HG02798 (cell line): ENCODE results near the gene ABI2.

ENCODE experiments used
- ATAC-seq: cut with Tn5 transposase; IDR thresholded peaks from one replicate; pipeline ENCODE4 v1.9.1; 2021; ENCODE audit warnings: mild to moderate bottlenecking; ENCODE audit not compliant: unreplicated experiment, poor library complexity

Gene ABI2

DNA sequence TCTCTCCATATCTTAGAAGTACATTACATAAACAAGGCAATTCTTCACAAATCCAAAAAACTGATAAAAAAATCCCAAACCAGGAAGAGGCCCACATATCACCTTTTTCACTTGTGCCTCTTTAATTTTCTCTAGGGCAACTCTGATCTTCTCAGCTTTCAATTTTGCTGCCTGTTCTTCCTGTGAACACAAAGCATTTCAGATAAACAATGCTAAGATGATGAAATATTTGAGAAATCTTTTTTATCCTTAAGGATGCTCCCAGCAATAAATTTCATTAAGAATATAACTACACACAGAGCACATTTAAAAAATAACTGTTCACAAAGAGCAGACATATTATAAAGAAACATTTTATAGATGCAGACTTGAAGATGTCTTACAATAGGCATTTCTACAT lies 133.6 kb downstream of the ABI2 start:
- no peak for ATAC-seq

DNA sequence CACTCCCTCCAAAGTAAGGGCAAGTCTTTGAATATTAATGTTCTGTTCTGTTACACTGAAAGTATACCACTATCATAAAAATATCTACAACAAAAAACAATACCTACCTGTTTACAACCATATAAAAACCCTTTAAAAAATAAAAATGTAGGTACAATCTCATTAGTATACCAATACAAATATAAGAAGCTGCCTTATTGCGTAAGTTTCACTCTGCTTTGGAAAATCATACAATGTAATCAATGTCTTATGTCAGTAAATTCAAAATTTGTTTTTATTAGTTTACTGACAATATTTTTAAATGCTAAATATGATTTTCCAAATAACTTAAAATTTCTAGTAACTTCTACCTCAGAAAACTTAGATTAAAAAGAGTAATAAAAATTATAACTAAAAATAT lies 134.1 kb downstream of the ABI2 start:
- no peak for ATAC-seq

DNA sequence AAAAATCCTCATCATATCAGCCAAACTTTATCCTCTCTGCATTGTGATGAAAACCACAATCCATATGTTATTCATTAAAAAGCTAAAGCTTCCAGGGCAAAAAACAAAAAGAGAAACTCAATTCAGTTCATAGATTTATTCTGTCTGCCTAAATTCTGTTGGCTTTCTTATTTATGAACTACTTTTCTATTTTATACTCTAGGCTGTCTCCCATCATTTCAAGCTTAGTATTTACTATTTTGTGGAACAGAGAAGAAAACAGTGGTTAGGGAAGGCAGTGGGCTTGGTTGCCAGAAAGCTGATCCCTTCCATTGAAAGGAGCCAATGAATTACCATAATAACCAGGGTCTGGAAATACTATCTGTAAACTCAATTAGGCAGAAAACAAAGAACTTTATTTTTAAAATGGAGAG lies 135.1 kb downstream of the ABI2 start:
- no peak for ATAC-seq

DNA sequence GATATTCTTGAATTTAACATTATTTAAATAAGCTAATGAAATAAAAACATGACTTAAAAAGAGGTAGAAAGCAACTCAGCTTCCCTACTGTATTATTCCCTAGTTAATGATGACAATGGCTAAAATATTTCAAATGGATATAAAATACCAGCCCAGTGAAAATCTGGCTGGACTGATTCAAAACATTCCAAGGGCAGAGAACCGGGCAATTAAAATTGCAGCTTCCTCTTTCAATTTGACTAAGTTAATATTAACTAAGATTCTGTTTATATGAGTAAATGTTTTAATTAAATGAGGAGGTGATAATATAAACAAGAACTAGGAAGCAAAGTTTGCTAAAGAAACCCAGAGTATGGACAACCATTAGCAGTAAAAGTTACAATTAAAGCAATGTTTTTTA lies 141.4 kb downstream of the ABI2 start:
- ATAC-seq, result no peak

DNA sequence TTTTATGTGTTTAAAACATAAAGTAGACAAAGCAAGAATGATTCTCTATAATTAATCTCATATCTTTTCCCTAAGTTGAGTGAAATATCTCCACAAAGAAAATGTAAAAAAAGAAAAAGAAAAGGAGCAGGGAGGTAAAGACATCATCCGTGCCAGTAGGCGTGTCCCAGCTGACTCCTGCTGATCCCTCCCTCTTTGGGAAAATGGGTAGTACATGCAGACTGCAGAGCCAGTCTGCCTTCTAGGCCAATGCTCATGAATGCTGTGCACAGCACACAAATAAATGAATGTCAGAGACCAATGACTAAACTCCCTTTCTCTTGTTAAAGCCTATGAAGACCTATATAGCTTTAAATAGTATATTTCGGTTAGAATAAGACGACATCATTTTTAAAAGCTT lies 142.2 kb downstream of the ABI2 start:
- ATAC-seq, result no peak

DNA sequence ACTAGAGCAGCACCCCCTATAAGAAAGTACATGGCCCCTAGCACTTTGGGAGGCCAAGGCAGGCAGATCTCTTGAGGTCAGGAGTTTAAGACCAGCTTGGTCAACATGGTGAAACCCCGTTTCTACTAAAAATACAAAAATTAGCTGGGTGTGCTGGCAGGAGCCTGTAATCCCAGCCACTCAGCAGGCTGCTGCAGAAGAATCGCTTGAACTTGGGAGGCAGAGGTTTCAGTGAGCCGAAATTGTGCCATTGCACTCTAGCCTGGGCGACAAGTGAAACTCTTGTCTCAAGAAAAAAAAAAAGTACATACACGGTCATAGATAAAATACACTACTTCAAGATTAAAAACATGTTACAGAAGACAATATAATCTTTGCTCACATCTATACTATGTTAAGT lies 143.1 kb downstream of the ABI2 start:
- ATAC-seq, result no peak

DNA sequence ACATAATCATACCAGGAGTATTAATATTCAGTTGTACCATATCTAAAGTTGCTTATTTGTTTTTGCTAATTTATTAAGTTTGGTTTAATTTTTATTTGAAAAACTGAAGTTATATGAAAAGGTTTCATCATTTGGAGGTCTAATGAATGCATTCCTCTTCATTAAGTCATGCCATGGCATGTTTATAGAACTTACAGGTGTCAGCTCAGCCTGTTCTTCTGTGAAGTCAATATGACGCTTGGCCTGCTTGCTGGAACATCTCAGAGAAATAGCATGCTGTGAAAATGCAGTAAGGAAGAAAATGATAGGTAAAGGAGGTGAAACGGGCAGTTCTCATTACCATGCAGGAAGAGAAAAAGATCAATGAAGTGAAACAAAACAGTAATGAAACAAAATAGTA lies 148.7 kb downstream of the ABI2 start:
- ATAC-seq, result no peak

DNA sequence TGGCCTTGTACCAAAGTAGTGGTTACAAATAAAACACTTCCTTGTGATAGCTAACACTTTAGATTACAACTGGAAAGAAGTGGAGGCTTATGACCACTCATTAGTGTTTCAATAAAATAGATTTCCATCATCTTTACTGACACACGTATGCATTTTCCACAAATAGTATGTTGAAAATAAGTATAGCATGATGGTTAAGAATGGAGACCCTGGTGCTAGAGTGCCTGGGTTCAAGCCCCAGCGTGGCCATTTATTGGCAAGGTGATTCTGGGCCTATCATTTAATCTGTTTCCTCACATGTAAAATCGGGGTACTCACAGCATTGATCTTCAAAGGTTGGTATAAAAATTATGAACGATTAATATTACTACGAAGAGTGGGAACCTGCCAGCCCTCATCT lies 152.4 kb downstream of the ABI2 start:
- ATAC-seq, result no peak

DNA sequence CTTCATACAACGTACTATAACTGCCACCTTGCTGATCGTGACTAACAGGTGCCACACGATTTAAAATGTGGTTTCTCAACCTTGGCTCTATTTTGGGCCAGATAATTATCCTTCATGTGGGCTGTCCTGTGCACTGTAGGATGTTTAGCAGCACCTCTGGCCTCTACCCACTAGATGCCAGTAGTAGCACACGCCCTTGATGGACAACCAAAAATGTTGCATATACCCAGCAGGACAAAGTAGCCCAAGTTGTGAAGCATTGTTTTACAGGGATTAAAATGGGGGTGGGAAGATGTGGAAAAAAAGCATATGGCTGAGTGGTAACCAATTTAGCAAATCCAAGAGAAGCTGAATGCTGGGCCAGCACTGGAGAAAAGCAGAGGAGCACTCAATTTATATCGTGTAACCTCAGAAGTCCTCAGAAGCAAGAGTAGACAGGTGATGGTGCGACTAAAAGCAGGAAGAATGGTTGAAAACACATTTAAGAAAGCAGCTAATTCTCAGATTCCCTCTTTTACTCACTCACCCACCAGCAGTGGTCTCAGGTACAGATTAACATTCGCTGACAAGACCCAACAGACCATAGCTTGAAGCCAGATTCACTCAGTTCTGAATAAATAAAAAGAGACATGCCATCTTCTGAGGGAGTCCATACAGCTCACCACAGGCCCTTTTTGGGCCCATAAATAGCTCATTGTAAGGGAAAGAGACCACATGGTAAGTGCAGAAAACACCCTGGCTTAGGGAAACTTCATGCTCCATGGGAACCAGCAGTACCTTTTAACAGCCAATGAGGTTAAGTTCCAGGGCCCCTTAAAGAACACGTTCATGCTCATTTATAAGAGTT lies 156.3 kb downstream of the ABI2 start:
- ATAC-seq, result peak; percentile 86

DNA sequence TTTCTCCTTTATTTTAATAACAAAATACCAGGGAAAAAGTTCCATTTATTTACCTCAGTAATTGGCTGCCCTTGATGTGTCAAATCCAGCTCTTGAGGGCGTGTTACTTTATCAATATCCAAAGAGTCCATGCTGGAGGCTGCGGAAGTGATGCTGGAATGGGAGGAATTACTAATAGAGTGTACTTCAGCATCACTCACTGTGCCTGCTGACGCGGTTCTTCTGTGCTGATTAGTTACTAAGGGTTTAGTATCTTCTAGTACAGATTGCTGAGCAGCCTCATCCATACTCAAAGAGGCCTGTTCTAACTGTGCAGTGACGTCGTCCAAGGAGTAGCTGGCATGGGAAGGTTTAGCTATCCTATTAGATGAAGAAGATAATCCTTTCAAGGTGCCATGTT lies 161.3 kb downstream of the ABI2 start:
- ATAC-seq, result no peak

DNA sequence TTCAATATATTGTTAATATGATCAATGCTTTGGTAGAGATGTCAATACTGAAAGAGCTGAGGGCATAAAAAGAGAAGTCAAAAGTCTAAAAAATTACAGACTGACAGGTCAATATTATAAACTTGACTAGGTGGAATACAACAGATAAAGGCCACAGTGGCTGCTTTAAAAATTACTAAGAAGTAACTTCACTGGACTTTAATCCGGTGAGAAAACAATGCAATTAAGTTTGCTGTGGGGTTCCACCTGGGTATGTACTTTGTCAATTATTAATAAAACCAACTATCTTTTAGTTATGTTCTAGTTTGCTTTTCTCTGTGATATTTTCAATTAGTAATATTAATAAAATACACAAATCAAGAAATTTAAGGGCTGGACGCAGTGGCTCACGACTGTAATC lies 162.2 kb downstream of the ABI2 start:
- no peak for ATAC-seq

DNA sequence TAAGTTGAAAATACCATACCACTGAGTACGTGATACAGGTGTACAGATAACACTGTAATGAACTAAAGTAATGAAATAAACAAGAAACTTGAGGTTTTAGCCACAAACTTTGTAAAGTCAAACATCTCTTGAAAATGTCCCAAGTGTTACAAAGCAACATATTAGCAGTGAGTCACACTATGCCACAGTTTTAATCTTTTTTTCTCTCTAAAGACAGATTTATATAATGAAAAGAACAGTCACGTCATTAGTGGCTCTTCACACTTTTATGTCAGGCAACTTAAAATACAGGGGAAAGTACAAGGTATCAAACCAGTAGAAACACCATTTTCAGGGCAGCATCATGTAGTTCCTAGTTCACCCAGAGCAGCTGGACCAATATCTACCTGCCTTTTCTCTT lies 164.8 kb downstream of the ABI2 start:
- ATAC-seq, result no peak
